Measurements from ENCODE around the gene TTC7B. TPM values are rescaled to one million over a fixed set of nuclear protein-coding genes. Genes with fewer than 3 reads are reported as not detected.

The TTC7B gene
- total and polyA plus RNA-seq, 10 of the 15 experiments (the other 5 are each of a cell fraction or from before 2014, with no cell fraction given) = under 0.01 to 1.1 (median 0.26) TPM; not detected in 2

- Histone ChIP-seq H2AFZ (ENCODE audit: control insufficient read depth, low read depth, low read length) (no peak overlapping the region), H3K27ac (ENCODE audit: control insufficient read depth, insufficient read depth) (no peak overlapping the region), H3K36me3 (ENCODE audit: control insufficient read depth in 2 of 2, insufficient read depth in 2 of 2, low read length in 1 of 2) (no peaks in the 10 kb centered on the region), H3K9ac (ENCODE audit: control insufficient read depth, insufficient read depth, low read length) (no peak overlapping the region), H3K79me2 (ENCODE audit: control insufficient read depth, insufficient read depth, low read length) (no peaks in the 10 kb centered on the region), H4K20me1 (ENCODE audit: control insufficient read depth, insufficient read depth) (no peaks in the 10 kb centered on the region), H3K4me3 (no peak overlapping the region), H3K4me2 (ENCODE audit: control insufficient read depth, insufficient read depth) (no peak overlapping the region), H3K9me3 (replicated peaks; ENCODE audit: control insufficient read depth, insufficient read depth, low read length) (no peaks in the 10 kb centered on the region), H3K4me1 (ENCODE audit: control insufficient read depth, insufficient read depth, low read length) (no peaks in the 10 kb centered on the region), H3K27me3 (replicated peaks in 1 of 2; ENCODE audit: control insufficient read depth in 2 of 2, insufficient read depth in 2 of 2, low read length in 1 of 2) (no peaks in the 10 kb centered on the region; a peak in 1 of 4 replicates)
- ChIA-PET SMC1A (ENCODE audit: uncharacterized antibody, unreplicated experiment) (no interaction called here), POLR2A (no interaction called here), RAD21 (ENCODE audit: unreplicated experiment) (no interaction called here), CTCF (interaction anchor here (1.2 kb wide), 1 partner anchor 106 kb away, joined by 3 read pairs; no protein-coding TSS in a partner anchor)
- no TSS peak for BruUV-seq (replicated peaks)
- 63% methylated on average over 12 of the region's 12 CpGs for WGBS (ENCODE audit: insufficient coverage, insufficient replicate concordance, low lambda C conversion rate, missing lambda C conversion rate)
- no peak for DNase-seq (ENCODE audit: low read depth, low spot score)
- in situ Hi-C loops (cut with MboI) = no loop called here
- intact Hi-C loops (cut with micrococcal nuclease; ENCODE audit: unreplicated experiment) = no loop called here
- no peak for ATAC-seq
- no peak for FAIRE-seq
- TF ChIP-seq BCL3 (IDR thresholded peaks at IDR 0.05; ENCODE audit: borderline replicate concordance, insufficient read depth, low read depth, low read length, poor library complexity, severe bottlenecking) = no peak
- no peak for TF ChIP-seq RBBP5 (conservative IDR thresholded peaks at IDR 0.05)
- TF ChIP-seq ETV6 (conservative IDR thresholded peaks at IDR 0.05 in 1 of 2, IDR thresholded peaks at IDR 0.05 in 1 of 2; ENCODE audit: borderline replicate concordance in 1 of 2, low read depth in 1 of 2) = no peak
- no peak for TF ChIP-seq EED (IDR thresholded peaks at IDR 0.05; ENCODE audit: low read depth)
- no peak for TF ChIP-seq TBL1XR1 (IDR thresholded peaks at IDR 0.05; ENCODE audit: low read depth, low read length)
- TF ChIP-seq SIN3A (IDR thresholded peaks at IDR 0.05; ENCODE audit: low read depth, low read length) = no peak
- no peak for TF ChIP-seq IRF4 (IDR thresholded peaks at IDR 0.05; ENCODE audit: low read depth, low read length)
- TF ChIP-seq RFX5 (IDR thresholded peaks at IDR 0.05; ENCODE audit: low read depth, low read length) = no peak
- no peak for TF ChIP-seq BHLHE40 (IDR thresholded peaks at IDR 0.05; ENCODE audit: borderline replicate concordance in 1 of 2, low read depth in 2 of 2, low read length in 1 of 2)
- no peak for TF ChIP-seq USF1 (IDR thresholded peaks at IDR 0.05; ENCODE audit: borderline replicate concordance, extremely low read length, insufficient read depth, low read depth, low read length)
- no peak for TF ChIP-seq ZSCAN29 (IDR thresholded peaks at IDR 0.05)
- TF ChIP-seq ASH2L (IDR thresholded peaks at IDR 0.05; ENCODE audit: borderline replicate concordance, low read depth) = no peak
- TF ChIP-seq E2F4 (IDR thresholded peaks at IDR 0.05; ENCODE audit: low read depth, low read length) = no peak
- no peak for TF ChIP-seq NFIC (IDR thresholded peaks at IDR 0.05; ENCODE audit: low read depth, low read length)
- TF ChIP-seq ZNF687 (IDR thresholded peaks at IDR 0.05) = no peak
- TF ChIP-seq RUNX3 (IDR thresholded peaks at IDR 0.05; ENCODE audit: low read length) = no peak
- TF ChIP-seq SMARCA5 (IDR thresholded peaks at IDR 0.05) = no peak
- no peak for TF ChIP-seq SUZ12 (IDR thresholded peaks at IDR 0.05; ENCODE audit: unreplicated experiment)
Observed at GRCh38 chr14:90780519-90780918, 35.7 kb downstream of the TTC7B start.
